HEK293 (cell line): ENCODE measurements around the gene CAMK2B.

Experiments
- BCL11B ChIP-seq: fragments of 450-650 bp; formaldehyde crosslinking; IDR thresholded peaks from 2 replicates; pipeline ENCODE4 v1.5.1; 2016; ENCODE audit warnings: low read depth, missing biosample characterization, missing genetic modification characterization
- KLF7 ChIP-seq: fragments of 450-650 bp; formaldehyde crosslinking; IDR thresholded peaks from 2 replicates; pipeline ENCODE4 v1.5.1; 2016; ENCODE audit warnings: missing biosample characterization, missing genetic modification characterization, borderline replicate concordance
- MZF1 ChIP-seq: fragments of 450-650 bp; formaldehyde crosslinking; IDR thresholded peaks from 2 replicates; pipeline ENCODE4 v1.5.1; 2017; ENCODE audit warnings: missing biosample characterization, missing genetic modification characterization, borderline replicate concordance
- ZBTB7A ChIP-seq: fragments of 450-650 bp; formaldehyde crosslinking; IDR thresholded peaks from 2 replicates; pipeline ENCODE4 v1.5.1; 2016; ENCODE audit warnings: low read depth, missing biosample characterization, missing genetic modification characterization
- ZNF140 ChIP-seq: fragments of 450-650 bp; formaldehyde crosslinking; IDR thresholded peaks from 2 replicates; pipeline ENCODE4 v1.5.1; 2016; ENCODE audit warnings: missing biosample characterization, missing genetic modification characterization
- ZNF274 ChIP-seq, 2 experiments: fragments of 200-500 bp in 1 of 2; fragments of 450-650 bp in 1 of 2; sonication (Bioruptor generic) in 1 of 2; formaldehyde crosslinking in 1 of 2; IDR thresholded peaks; 2 replicates each; pipeline versions ENCODE4 v1.5.1 to v1.6.1; 2014 to 2016; ENCODE audit warnings: borderline replicate concordance in 1 of 2, inconsistent platforms in 1 of 2, low read length in 1 of 2, missing biosample characterization in 1 of 2, missing genetic modification characterization in 1 of 2
- ZNF416 ChIP-seq: fragments of 450-650 bp; formaldehyde crosslinking; IDR thresholded peaks from 2 replicates; pipeline ENCODE4 v1.5.1; 2016; ENCODE audit warnings: missing biosample characterization, missing genetic modification characterization
- ZNF558 ChIP-seq: fragments of 450-650 bp; formaldehyde crosslinking; IDR thresholded peaks from 2 replicates; pipeline ENCODE4 v1.5.1; 2016; ENCODE audit warnings: missing biosample characterization, missing genetic modification characterization
- ZNF76 ChIP-seq: fragments of 450-650 bp; formaldehyde crosslinking; IDR thresholded peaks from 2 replicates; pipeline ENCODE4; 2016; ENCODE audit warnings: low read depth, missing biosample characterization, missing genetic modification characterization, borderline replicate concordance
- TF ChIP-seq, protein P1 (sequence below): fragments of 450-650 bp; formaldehyde crosslinking; IDR thresholded peaks from 2 replicates; pipeline ENCODE4 v1.5.1; 2017; ENCODE audit warnings: missing biosample characterization, missing genetic modification characterization
- TF ChIP-seq, protein P2 (sequence below): fragments of 450-650 bp; formaldehyde crosslinking; IDR thresholded peaks from 2 replicates; pipeline ENCODE4 v1.5.1; 2016; ENCODE audit warnings: missing biosample characterization, missing genetic modification characterization
- TF ChIP-seq, protein P3 (sequence below): fragments of 450-650 bp; formaldehyde crosslinking; IDR thresholded peaks from 2 replicates; pipeline ENCODE4 v1.5.1; 2016; ENCODE audit warnings: missing biosample characterization, missing genetic modification characterization
- TF ChIP-seq, protein P4 (sequence below): fragments of 450-650 bp; formaldehyde crosslinking; IDR thresholded peaks from 2 replicates; pipeline ENCODE4 v1.5.1; 2016; ENCODE audit warnings: missing biosample characterization, missing genetic modification characterization

DNA sequence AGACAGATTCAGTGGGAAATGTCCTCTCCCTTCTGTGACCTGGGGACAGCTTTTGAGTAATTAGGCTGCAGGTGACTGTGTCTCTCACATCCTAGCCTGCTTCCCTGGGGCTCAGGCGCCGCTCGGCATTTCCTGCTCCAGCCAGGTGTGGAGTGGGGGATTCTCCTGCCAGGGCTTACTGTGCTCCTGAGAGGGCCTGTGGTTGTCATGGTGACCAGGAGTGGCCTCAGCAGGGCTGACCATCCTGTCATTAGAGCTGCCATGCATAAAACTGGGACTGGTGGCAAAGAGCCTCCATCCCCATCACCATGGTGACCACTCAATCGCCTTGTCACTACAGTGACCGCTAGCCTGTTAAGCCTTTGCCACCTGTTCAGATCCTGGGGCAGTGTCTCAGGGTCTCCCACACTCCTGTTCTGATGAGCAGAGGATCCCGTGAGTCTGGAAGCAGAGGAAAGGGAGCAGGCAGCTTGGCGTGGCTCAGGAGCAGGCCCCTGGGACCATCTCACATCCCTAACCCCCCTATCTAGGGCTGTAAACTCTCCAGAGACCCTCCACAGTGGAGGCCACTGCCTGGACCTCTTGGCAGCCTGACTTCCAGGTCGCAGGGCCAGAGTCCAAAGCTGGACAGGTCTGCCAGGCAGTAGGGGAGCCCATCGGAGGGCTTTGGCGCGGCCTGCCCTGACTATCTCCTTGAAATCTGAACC, 136.0 kb downstream of the CAMK2B start, which contains the start of gene GCK:
- TF ChIP-seq, protein P1, sequence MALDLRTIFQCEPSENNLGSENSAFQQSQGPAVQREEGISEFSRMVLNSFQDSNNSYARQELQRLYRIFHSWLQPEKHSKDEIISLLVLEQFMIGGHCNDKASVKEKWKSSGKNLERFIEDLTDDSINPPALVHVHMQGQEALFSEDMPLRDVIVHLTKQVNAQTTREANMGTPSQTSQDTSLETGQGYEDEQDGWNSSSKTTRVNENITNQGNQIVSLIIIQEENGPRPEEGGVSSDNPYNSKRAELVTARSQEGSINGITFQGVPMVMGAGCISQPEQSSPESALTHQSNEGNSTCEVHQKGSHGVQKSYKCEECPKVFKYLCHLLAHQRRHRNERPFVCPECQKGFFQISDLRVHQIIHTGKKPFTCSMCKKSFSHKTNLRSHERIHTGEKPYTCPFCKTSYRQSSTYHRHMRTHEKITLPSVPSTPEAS (tag by site-specific recombination): no peak
- no peak for TF ChIP-seq MZF1 (tag by site-specific recombination)
- TF ChIP-seq, protein P2, sequence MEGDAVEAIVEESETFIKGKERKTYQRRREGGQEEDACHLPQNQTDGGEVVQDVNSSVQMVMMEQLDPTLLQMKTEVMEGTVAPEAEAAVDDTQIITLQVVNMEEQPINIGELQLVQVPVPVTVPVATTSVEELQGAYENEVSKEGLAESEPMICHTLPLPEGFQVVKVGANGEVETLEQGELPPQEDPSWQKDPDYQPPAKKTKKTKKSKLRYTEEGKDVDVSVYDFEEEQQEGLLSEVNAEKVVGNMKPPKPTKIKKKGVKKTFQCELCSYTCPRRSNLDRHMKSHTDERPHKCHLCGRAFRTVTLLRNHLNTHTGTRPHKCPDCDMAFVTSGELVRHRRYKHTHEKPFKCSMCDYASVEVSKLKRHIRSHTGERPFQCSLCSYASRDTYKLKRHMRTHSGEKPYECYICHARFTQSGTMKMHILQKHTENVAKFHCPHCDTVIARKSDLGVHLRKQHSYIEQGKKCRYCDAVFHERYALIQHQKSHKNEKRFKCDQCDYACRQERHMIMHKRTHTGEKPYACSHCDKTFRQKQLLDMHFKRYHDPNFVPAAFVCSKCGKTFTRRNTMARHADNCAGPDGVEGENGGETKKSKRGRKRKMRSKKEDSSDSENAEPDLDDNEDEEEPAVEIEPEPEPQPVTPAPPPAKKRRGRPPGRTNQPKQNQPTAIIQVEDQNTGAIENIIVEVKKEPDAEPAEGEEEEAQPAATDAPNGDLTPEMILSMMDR (tag by site-specific recombination): no peak
- no peak for TF ChIP-seq ZNF76 (tag by site-specific recombination)
- no peak for TF ChIP-seq ZBTB7A (tag by site-specific recombination)
- no peak for TF ChIP-seq KLF7 (tag by site-specific recombination)
- no peak for TF ChIP-seq BCL11B (tag by site-specific recombination)
- no peak for TF ChIP-seq ZNF558 (tag by site-specific recombination)
- TF ChIP-seq, protein P3, sequence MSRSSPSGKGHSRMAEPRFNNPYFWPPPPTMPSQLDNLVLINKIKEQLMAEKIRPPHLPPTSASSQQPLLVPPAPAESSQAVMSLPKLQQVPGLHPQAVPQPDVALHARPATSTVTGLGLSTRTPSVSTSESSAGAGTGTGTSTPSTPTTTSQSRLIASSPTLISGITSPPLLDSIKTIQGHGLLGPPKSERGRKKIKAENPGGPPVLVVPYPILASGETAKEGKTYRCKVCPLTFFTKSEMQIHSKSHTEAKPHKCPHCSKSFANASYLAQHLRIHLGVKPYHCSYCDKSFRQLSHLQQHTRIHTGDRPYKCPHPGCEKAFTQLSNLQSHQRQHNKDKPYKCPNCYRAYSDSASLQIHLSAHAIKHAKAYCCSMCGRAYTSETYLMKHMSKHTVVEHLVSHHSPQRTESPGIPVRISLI (tag by site-specific recombination): no peak
- TF ChIP-seq, protein P4, sequence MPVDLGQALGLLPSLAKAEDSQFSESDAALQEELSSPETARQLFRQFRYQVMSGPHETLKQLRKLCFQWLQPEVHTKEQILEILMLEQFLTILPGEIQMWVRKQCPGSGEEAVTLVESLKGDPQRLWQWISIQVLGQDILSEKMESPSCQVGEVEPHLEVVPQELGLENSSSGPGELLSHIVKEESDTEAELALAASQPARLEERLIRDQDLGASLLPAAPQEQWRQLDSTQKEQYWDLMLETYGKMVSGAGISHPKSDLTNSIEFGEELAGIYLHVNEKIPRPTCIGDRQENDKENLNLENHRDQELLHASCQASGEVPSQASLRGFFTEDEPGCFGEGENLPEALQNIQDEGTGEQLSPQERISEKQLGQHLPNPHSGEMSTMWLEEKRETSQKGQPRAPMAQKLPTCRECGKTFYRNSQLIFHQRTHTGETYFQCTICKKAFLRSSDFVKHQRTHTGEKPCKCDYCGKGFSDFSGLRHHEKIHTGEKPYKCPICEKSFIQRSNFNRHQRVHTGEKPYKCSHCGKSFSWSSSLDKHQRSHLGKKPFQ: no peak
- TF ChIP-seq ZNF140 (tag by site-specific recombination): no peak
- no peak for TF ChIP-seq ZNF274 (IDR thresholded peaks at IDR 0.05; ENCODE audit: low read length)
- TF ChIP-seq ZNF274 (tag by site-specific recombination; IDR thresholded peaks at IDR 0.05; ENCODE audit: borderline replicate concordance): no peak
- TF ChIP-seq ZNF416 (tag by site-specific recombination): no peak
